ENCODE results near the gene DCAF12.

DNA sequence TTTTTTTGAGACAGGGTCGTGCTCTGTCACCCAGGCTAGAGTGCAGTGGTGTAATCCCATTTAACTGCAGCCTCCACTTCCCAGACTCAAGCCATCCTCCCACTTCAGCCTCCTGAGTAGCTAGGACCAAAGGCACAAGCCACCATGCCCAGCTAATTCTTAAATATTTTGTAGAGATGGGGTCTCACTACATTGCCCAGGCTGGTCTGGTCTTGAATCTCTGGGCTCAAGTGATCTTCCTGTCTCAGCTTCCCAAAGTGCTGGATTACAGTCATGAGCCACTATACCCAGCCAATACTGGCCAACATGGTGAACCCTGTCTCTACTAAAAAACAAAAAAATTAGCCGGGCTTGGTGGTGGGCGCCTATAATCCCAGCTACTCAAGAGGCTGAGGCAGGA is 6.8 kb downstream of the DCAF12 start:
- TF ChIP-seq GATA2 (IDR thresholded peaks at IDR 0.05; ENCODE audit: low read depth, low read length) = no peak
- TF ChIP-seq GATA3 (IDR thresholded peaks at IDR 0.05; ENCODE audit: low read depth, low read length) = no peak

All from SH-SY5Y (cell line).